Astrocyte (in vitro differentiated cells and primary cell): ENCODE data around the gene POLE. TPM values are rescaled to one million over a fixed set of nuclear protein-coding genes. Genes with fewer than 3 reads are reported as not detected.
A peak's percentile ranks its signal among the peaks of the same experiment; 100 is the strongest.

Source experiments
- DNase-seq: peaks from one replicate; pipeline ENCODE4 v3.0.0-alpha.2; 2010; ENCODE audit warnings: low read depth
- FAIRE-seq: peaks from 2 replicates; lab custom pipeline; 2011; peaks lifted over from hg19 to GRCh38; lab: Jason Lieb, UNC
- H2AFZ ChIP-seq: 2 replicates; pipeline ENCODE4 v1.6.0; 2012; ENCODE audit warnings: low read depth, low read length, inconsistent platforms
- H3K27ac ChIP-seq: 2 replicates; pipeline ENCODE4 v1.5.1; 2011; ENCODE audit warnings: low read depth, low read length, inconsistent platforms
- H3K27me3 ChIP-seq: 2 replicates; pipeline ENCODE4 v1.6.0; 2011; ENCODE audit warnings: low read length, inconsistent platforms; ENCODE audit not compliant: insufficient read depth
- H3K36me3 ChIP-seq: 2 replicates; pipeline ENCODE4 v1.5.1; 2011; ENCODE audit warnings: low read length, inconsistent platforms; ENCODE audit not compliant: insufficient read depth
- H3K4me1 ChIP-seq: 2 replicates; pipeline ENCODE4 v1.5.1; 2011; ENCODE audit warnings: low read length, inconsistent platforms; ENCODE audit not compliant: insufficient read depth
- H3K4me2 ChIP-seq: 2 replicates; pipeline ENCODE4 v1.6.0; 2012; ENCODE audit warnings: low read length, inconsistent platforms
- H3K4me3 ChIP-seq: 2 replicates; pipeline ENCODE4 v1.5.1; 2011; ENCODE audit warnings: low read depth, mild to moderate bottlenecking, low read length, inconsistent platforms; ENCODE audit not compliant: insufficient read depth
- H3K79me2 ChIP-seq: 2 replicates; pipeline ENCODE4 v1.6.0; 2012; ENCODE audit warnings: mild to moderate bottlenecking, low read length, inconsistent platforms; ENCODE audit not compliant: insufficient read depth
- H3K9ac ChIP-seq: 2 replicates; pipeline ENCODE4 v1.6.0; 2012; ENCODE audit warnings: mild to moderate bottlenecking, low read length, inconsistent platforms
- H3K9me3 ChIP-seq: 2 replicates; pipeline ENCODE4 v1.5.1; 2012; ENCODE audit warnings: low read depth, mild to moderate bottlenecking, low read length, inconsistent platforms; ENCODE audit not compliant: insufficient read depth
- H4K20me1 ChIP-seq: 2 replicates; pipeline ENCODE4 v1.6.0; 2012; ENCODE audit warnings: low read length, inconsistent platforms; ENCODE audit not compliant: insufficient read depth
- H3K27ac Mint-ChIP-seq: one replicate; pipeline ENCODE4 v1.8.0; 2021; ENCODE audit warnings: mild to moderate bottlenecking, mixed read lengths; ENCODE audit not compliant: unreplicated experiment
- H3K27me3 Mint-ChIP-seq: one replicate; pipeline ENCODE4 v1.8.0; 2021; ENCODE audit warnings: low read depth, mixed read lengths; ENCODE audit not compliant: unreplicated experiment
- H3K36me3 Mint-ChIP-seq: one replicate; pipeline ENCODE4 v1.8.0; 2021; ENCODE audit warnings: low read depth, mixed read lengths; ENCODE audit not compliant: unreplicated experiment
- H3K4me1 Mint-ChIP-seq: one replicate; pipeline ENCODE4 v1.8.0; 2021; ENCODE audit warnings: low read depth, mixed read lengths; ENCODE audit not compliant: unreplicated experiment
- H3K4me3 Mint-ChIP-seq: one replicate; pipeline ENCODE4 v1.8.0; 2021; ENCODE audit warnings: mild to moderate bottlenecking, moderate library complexity, mixed read lengths; ENCODE audit not compliant: unreplicated experiment
- H3K9me3 Mint-ChIP-seq: one replicate; pipeline ENCODE4 v1.8.0; 2021; ENCODE audit warnings: mild to moderate bottlenecking, mixed read lengths; ENCODE audit not compliant: unreplicated experiment
- CTCF ChIP-seq: IDR thresholded peaks from 2 replicates; pipeline ENCODE4 v1.5.1; 2011; ENCODE audit warnings: low read depth, mild to moderate bottlenecking, inconsistent platforms, low read length, moderate library complexity; ENCODE audit not compliant: insufficient read depth
- EZH2 ChIP-seq: IDR thresholded peaks from 2 replicates; pipeline ENCODE4 v1.6.1; 2012; ENCODE audit warnings: mild to moderate bottlenecking, low read length, inconsistent platforms; ENCODE audit not compliant: insufficient read depth
- total RNA-seq: library from RNA; stranded (reverse); gene quantifications from 2 replicates; pipeline ENCODE4 v1.2.1, GENCODE V29; 2021

POLE gene
- total RNA-seq, 1 donor from 2014 or later: 15.4 TPM

GRCh38 chr12:132640936-132641335 is 46.2 kb downstream of the POLE start:
- Histone ChIP-seq H3K27ac (no peak overlapping the region), H3K36me3 (peaks cover 6% of the 10 kb centered on the region), H3K79me2 (no peaks in the 10 kb centered on the region), H4K20me1 (peaks cover 4% of the 10 kb centered on the region), H3K27me3 (no peaks in the 10 kb centered on the region), H3K4me1 (no peaks in the 10 kb centered on the region), H3K9ac (no peak overlapping the region), H2AFZ (no peak overlapping the region), H3K9me3 (no peaks in the 10 kb centered on the region), H3K4me3 (no peak overlapping the region), H3K4me2 (no peak overlapping the region)
- no peaks in the 10 kb centered on the region for H3K9me3 Mint-ChIP-seq
- FAIRE-seq: no peak
- no peak overlapping the region for H3K27ac Mint-ChIP-seq
- H3K36me3 Mint-ChIP-seq: peaks cover 14% of the 10 kb centered on the region
- peaks cover 8% of the 10 kb centered on the region for H3K27me3 Mint-ChIP-seq
- no peak for DNase-seq
- H3K4me1 Mint-ChIP-seq: peaks cover 3% of the 10 kb centered on the region
- no peak overlapping the region for H3K4me3 Mint-ChIP-seq
- TF ChIP-seq EZH2 (no peak), CTCF (no peak)

- FAIRE-seq (no peak), DNase-seq (no peak)
- TF ChIP-seq EZH2 (no peak), CTCF (no peak)
- no peak overlapping the region for H3K4me3 Mint-ChIP-seq
- Histone ChIP-seq H4K20me1 (peaks cover 4% of the 10 kb centered on the region), H3K4me1 (no peaks in the 10 kb centered on the region), H3K27me3 (no peaks in the 10 kb centered on the region), H3K9me3 (no peaks in the 10 kb centered on the region), H3K36me3 (peaks cover 6% of the 10 kb centered on the region), H3K79me2 (no peaks in the 10 kb centered on the region), H3K27ac (no peak overlapping the region), H2AFZ (no peak overlapping the region), H3K4me2 (no peak overlapping the region), H3K9ac (no peak overlapping the region), H3K4me3 (no peak overlapping the region)
- peaks cover 3% of the 10 kb centered on the region for H3K4me1 Mint-ChIP-seq
- peaks cover 17% of the 10 kb centered on the region for H3K27me3 Mint-ChIP-seq
- H3K27ac Mint-ChIP-seq: no peak overlapping the region
- no peaks in the 10 kb centered on the region for H3K9me3 Mint-ChIP-seq
- H3K36me3 Mint-ChIP-seq: peaks cover 17% of the 10 kb centered on the region
These were observed 47.1 kb downstream of the POLE start for GRCh38 chr12:132639956-132640520.

GRCh38 chr12:132638541-132639408 is 48.4 kb downstream of the POLE start:
- H3K4me1 Mint-ChIP-seq: peaks cover 3% of the 10 kb centered on the region
- Histone ChIP-seq H3K4me1 (no peaks in the 10 kb centered on the region), H3K4me2 (no peak overlapping the region), H4K20me1 (peaks cover 4% of the 10 kb centered on the region), H3K9ac (no peak overlapping the region), H3K36me3 (peaks cover 6% of the 10 kb centered on the region), H2AFZ (no peak overlapping the region), H3K4me3 (no peak overlapping the region), H3K79me2 (no peaks in the 10 kb centered on the region), H3K9me3 (no peaks in the 10 kb centered on the region), H3K27me3 (no peaks in the 10 kb centered on the region), H3K27ac (no peak overlapping the region)
- peaks cover 25% of the 10 kb centered on the region for H3K36me3 Mint-ChIP-seq
- H3K4me3 Mint-ChIP-seq: no peak overlapping the region
- H3K27me3 Mint-ChIP-seq: peaks cover 24% of the 10 kb centered on the region
- peak overlapping the region; percentile 12 for H3K27ac Mint-ChIP-seq
- DNase-seq (peak; percentile 15), FAIRE-seq (no peak)
- TF ChIP-seq EZH2 (no peak), CTCF (peak; percentile 73)
- H3K9me3 Mint-ChIP-seq: no peaks in the 10 kb centered on the region
